ENCODE data around the gene ZNF212.

GRCh38 chr7:149240637-149241036, 1.2 kb downstream of the ZNF212 start:
- TF ChIP-seq POLR2A (IDR thresholded peaks at IDR 0.05) (no peak), CTCF (IDR thresholded peaks at IDR 0.05) (no peak)
